Kidney (tissue), 14 donors: ENCODE results near the gene LARP1. TPM values are rescaled to one million over a fixed set of nuclear protein-coding genes. Genes with fewer than 3 reads are reported as not detected.
"Not testable (repeated sequence)": the region's sequence is repeated elsewhere in the genome, so short reads cannot be mapped to it uniquely, and the experiment has no call there.

Experiments used
- DNase-seq, 5 donors: peaks; one replicate each; pipeline ENCODE4 v3.0.0-alpha.2; 2013 to 2020
- FAIRE-seq: peaks from 2 replicates; lab custom pipeline; 2012; peaks lifted over from hg19 to GRCh38; lab: Jason Lieb, UNC
- H3K27ac ChIP-seq, 2 donors: one replicate each; pipeline ENCODE4 v1.7.0; 2013; ENCODE audit warnings: low read depth in 2 of 2, low read length in 2 of 2, inconsistent platforms in 1 of 2
- H3K27me3 ChIP-seq: one replicate; pipeline ENCODE4 v1.7.1; 2013; ENCODE audit warnings: low read length, inconsistent platforms; ENCODE audit not compliant: control insufficient read depth, insufficient read depth
- H3K36me3 ChIP-seq, 3 donors: one replicate each; pipeline versions ENCODE4 v1.7.0 to v1.7.1; 2013; ENCODE audit warnings: low read length in 3 of 3, control low read depth in 1 of 3, inconsistent platforms in 1 of 3; ENCODE audit not compliant: insufficient read depth in 3 of 3, control insufficient read depth in 2 of 3
- H3K4me1 ChIP-seq, 3 donors: one replicate each; pipeline versions ENCODE4 v1.7.0 to v1.7.1; 2013; ENCODE audit warnings: low read length in 3 of 3, inconsistent platforms in 1 of 3, low read depth in 1 of 3; ENCODE audit not compliant: control insufficient read depth in 2 of 3, insufficient read depth in 2 of 3
- H3K4me3 ChIP-seq, 3 donors: one replicate each; pipeline versions ENCODE4 v1.7.0 to v1.8.1; 2013; ENCODE audit warnings: low read length in 3 of 3, control low read depth in 1 of 3, inconsistent platforms in 1 of 3
- H3K9ac ChIP-seq, 3 donors: one replicate each; pipeline versions ENCODE4 v1.7.0 to v1.7.1; 2013; ENCODE audit warnings: low read length in 3 of 3, control low read depth in 1 of 3, inconsistent platforms in 1 of 3
- H3K9me3 ChIP-seq, 3 donors: one replicate each; pipeline versions ENCODE4 v1.7.0 to v1.7.1; 2013; ENCODE audit warnings: low read length in 3 of 3, control low read depth in 1 of 3, inconsistent platforms in 1 of 3; ENCODE audit not compliant: control insufficient read depth in 2 of 3, insufficient read depth in 1 of 3
- CTCF ChIP-seq: IDR thresholded peaks from 3 replicates; pipeline ENCODE4 v1.5.1; 2012; ENCODE audit warnings: mild to moderate bottlenecking, moderate library complexity, borderline replicate concordance; ENCODE audit not compliant: insufficient read depth; ENCODE audit errors: extremely low read depth
- intact Hi-C: fragments of 100-400 bp; cut with DNase I; formaldehyde crosslinking; loops from one replicate; pipeline ENCODE4 v1.11.1; 2022
- polyA plus RNA-seq: library from polyadenylated mRNA; stranded (reverse); fragments of 350-450 nt; fragmentation: Illumina TruSeq; extraction: RNeasy Lipid Tissue Mini Kit (QIAGEN cat#74804); gene quantifications from one replicate; pipeline ENCODE4 v1.2.3, GENCODE V29; 2014; ENCODE audit warnings: low read depth, low replicate concordance; ENCODE audit not compliant: insufficient read depth
- total RNA-seq: library from RNA; stranded (reverse); fragmentation: NEBNext Ultra II Directional; extraction: Animal tissue kit (Norgen Biotek cat#: 25700); gene quantifications from one replicate; pipeline ENCODE4 v1.2.1, GENCODE V29; 2021
- donor health status: control.
- donor health status: control.
- donor health status: control.
- donor health status: control.
- donor health status: control.
- donor health status: DM: yes; HTN: yes; CAD: no.
- donor health status: Normal renal cell carcinoma (clear cell type).

Gene LARP1
- total and polyA plus RNA-seq, 2 donors from 2014 or later, result 25.2 to 155 TPM

DNA sequence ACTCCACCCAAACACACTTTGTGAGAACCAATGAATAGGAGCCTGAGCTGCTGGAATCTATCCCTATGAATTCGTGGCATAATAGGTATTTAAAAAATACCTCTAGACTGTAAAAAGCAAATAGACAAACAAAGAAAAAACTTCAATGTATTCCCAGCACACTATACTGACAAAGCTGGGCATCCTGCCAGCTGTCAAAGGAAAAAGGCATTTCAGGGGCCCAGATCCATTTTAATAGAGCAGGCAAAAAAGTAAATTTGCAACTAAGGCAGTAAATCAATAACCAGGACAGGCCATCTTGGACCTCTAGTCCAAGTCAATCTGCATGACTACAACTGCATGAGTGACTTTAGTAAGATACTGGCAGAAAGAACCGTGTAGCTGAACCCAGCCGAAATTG is 25.6 kb upstream of the LARP1 start:
- no peaks in the 10 kb centered on the region for H3K9me3 ChIP-seq
- TF ChIP-seq CTCF, result no peak
- H3K36me3 ChIP-seq, result no peaks in the 10 kb centered on the region
- FAIRE-seq (peak; percentile 6), DNase-seq (peak in 1 of 5 donors; percentile 54)
- H3K9ac ChIP-seq, result no peak overlapping the region
- intact Hi-C loops, result no loop called here
- H3K4me1 ChIP-seq, result peaks cover 0 to 13% (median 2%) of the 10 kb centered on the region in 3 donors
- H3K4me3 ChIP-seq, result peak overlapping the region in 1 of 3 donors; percentile 13
- H3K27me3 ChIP-seq, result no peaks in the 10 kb centered on the region
- peak overlapping the region in 1 of 2 donors; percentile 33 for H3K27ac ChIP-seq

- H3K36me3 ChIP-seq, H3K9me3 ChIP-seq, H3K27me3 ChIP-seq, FAIRE-seq, H3K4me3 ChIP-seq, intact Hi-C loops, DNase-seq, H3K9ac ChIP-seq: not testable (repeated sequence)
- H3K27ac ChIP-seq, result peak overlapping the region in 1 of 2 donors; percentile 17
- peaks cover 0 to 11% (median 0%) of the 10 kb centered on the region in 3 donors for H3K4me1 ChIP-seq
Measured at GRCh38 chr5:154730761-154731160, 24.4 kb upstream of the LARP1 start.

DNA sequence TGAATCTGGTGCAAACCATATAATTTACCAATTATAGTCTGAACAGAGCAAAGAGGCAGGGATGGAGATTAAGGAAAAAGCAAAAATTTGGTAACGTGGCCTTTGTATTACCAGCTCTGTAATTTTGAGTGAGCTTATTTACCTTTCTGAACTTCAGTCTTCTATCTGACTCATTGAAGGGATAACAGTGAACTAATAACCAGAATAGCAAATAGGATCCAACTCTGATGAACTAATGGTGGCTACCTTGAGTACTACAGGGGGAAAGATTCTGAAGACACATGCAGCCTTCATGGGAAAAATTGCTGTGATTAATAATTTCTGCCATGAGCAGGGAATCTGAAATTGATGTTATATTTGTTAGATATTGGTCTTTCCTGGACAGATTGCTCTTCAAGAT is 23.0 kb upstream of the LARP1 start:
- DNase-seq, result no peak
- H3K4me1 ChIP-seq, result peaks cover 0 to 11% (median 0%) of the 10 kb centered on the region in 3 donors
- intact Hi-C loops, result no loop called here
- H3K36me3 ChIP-seq, result no peaks in the 10 kb centered on the region
- no peaks in the 10 kb centered on the region for H3K9me3 ChIP-seq
- no peak overlapping the region for H3K4me3 ChIP-seq
- H3K27me3 ChIP-seq, result no peaks in the 10 kb centered on the region
- no peak for FAIRE-seq
- no peak overlapping the region for H3K9ac ChIP-seq
- no peak for TF ChIP-seq CTCF
- H3K27ac ChIP-seq, result no peak overlapping the region

GRCh38 chr5:154734370-154735248 is 20.6 kb upstream of the LARP1 start:
- Histone ChIP-seq H3K36me3 (no peaks in the 10 kb centered on the region), H3K27me3 (no peaks in the 10 kb centered on the region), H3K27ac (no peak overlapping the region), H3K9me3 (no peaks in the 10 kb centered on the region), H3K4me1 (no peaks in the 10 kb centered on the region), H3K4me3 (no peak overlapping the region), H3K9ac (no peak overlapping the region)
- DNase-seq (no peak), FAIRE-seq (no peak)
- TF ChIP-seq CTCF, result no peak
- intact Hi-C loops, result no loop called here

DNA sequence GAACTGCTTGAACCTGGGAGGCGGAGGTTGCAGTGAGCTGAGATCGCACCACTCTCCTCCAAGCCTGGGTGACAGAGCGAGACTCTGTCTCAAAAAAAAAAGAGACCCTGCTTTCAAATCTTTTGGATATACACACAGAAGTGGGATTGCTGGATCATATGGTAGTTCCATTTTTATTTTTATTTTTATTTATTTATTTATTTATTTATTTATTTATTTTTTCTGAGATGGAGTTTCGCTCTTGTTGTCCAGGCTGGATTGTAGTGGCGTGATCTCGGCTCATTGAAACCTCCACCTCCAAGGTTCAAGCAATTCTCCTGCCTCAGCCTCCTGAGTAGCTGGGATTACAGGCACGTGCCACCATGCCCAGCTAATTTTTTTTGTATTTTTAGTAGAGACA is 19.8 kb upstream of the LARP1 start:
- DNase-seq, intact Hi-C loops, H3K27ac ChIP-seq, H3K9me3 ChIP-seq, H3K9ac ChIP-seq, H3K4me3 ChIP-seq, H3K4me1 ChIP-seq, H3K27me3 ChIP-seq, FAIRE-seq, H3K36me3 ChIP-seq: not testable (repeated sequence)

DNA sequence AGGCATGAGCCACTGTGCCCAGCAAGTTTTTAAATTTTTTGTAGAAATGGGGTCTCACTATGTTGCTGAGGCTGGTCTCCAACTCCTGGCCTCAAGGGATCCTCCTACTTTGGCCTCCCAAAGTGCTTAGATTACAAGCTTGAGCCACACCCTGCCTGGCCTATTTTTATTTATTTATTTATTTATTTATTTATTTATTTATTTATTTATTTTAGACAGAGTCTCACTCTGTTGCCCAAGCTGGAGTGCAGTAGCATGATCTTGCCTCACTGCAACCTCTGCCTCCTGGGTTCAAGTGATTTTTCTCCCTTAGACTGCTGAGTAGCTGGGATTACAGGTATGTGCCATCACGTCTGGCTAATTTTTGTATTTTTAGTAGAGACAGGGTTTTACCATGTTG is 18.8 kb upstream of the LARP1 start:
- intact Hi-C loops, DNase-seq, H3K9ac ChIP-seq, H3K36me3 ChIP-seq, H3K4me3 ChIP-seq, H3K27me3 ChIP-seq, H3K4me1 ChIP-seq, H3K27ac ChIP-seq, FAIRE-seq, H3K9me3 ChIP-seq: not testable (repeated sequence)
